HL-60 (cell line): ENCODE data around the gene ATF6.

Experiments
- CTCF ChIP-seq: IDR thresholded peaks from one replicate; pipeline ENCODE4 v1.5.1; 2011; ENCODE audit warnings: low read length, control low read depth, inconsistent platforms; ENCODE audit not compliant: insufficient read depth
- POLR2AphosphoS5 ChIP-seq: IDR thresholded peaks from 2 replicates; pipeline ENCODE4 v1.6.1; 2012; ENCODE audit warnings: low read depth

GRCh38 chr1:162013289-162013688 lies 247.2 kb downstream of the ATF6 start:
- no peak for TF ChIP-seq CTCF
- no peak for TF ChIP-seq POLR2AphosphoS5
